ENCODE measurements around the gene MKRN1. TPM values are rescaled to one million over a fixed set of nuclear protein-coding genes. Genes with fewer than 3 reads are reported as not detected.

MKRN1 gene
- total RNA-seq, 4 donors from 2014 or later: 58.1 to 95.8 (median 79.5) TPM

- no peak for DNase-seq (ENCODE audit: low spot score in 2 of 2)
These were observed 15.6 kb upstream of the MKRN1 start for GRCh38 chr7:140494867-140495266.

GRCh38 chr7:140489026-140489359, 9.7 kb upstream of the MKRN1 start:
- Histone ChIP-seq H3K4me3 (no peak overlapping the region), H3K27ac (no peak overlapping the region), H3K27me3 (no peaks in the 10 kb centered on the region), H3K9me3 (no peaks in the 10 kb centered on the region), H3K4me1 (peaks cover 3% of the 10 kb centered on the region), H3K36me3 (no peaks in the 10 kb centered on the region)
- no peak for TF ChIP-seq POLR2A (IDR thresholded peaks at IDR 0.05)
- no peak for TF ChIP-seq CTCF (IDR thresholded peaks at IDR 0.05)
- TF ChIP-seq EP300 (IDR thresholded peaks at IDR 0.05): no peak
- TF ChIP-seq POLR2AphosphoS5 (IDR thresholded peaks at IDR 0.05): no peak
- no peak for DNase-seq (ENCODE audit: low spot score in 2 of 2)
- WGBS: 77% methylated on average over 2 of the region's 2 CpGs

More at GRCh38 chr7:140494867-140495266, 15.6 kb upstream of the MKRN1 start:
- no peak for TF ChIP-seq CTCF (IDR thresholded peaks at IDR 0.05)
- no peak for TF ChIP-seq POLR2A (IDR thresholded peaks at IDR 0.05)
- TF ChIP-seq POLR2AphosphoS5 (IDR thresholded peaks at IDR 0.05): no peak
- no peak for TF ChIP-seq EP300 (IDR thresholded peaks at IDR 0.05)
- H3K27ac ChIP-seq: no peak overlapping the region
- no peak overlapping the region for H3K4me3 ChIP-seq
- WGBS: 85% methylated on average over 9 of the region's 9 CpGs
- no peaks in the 10 kb centered on the region for H3K27me3 ChIP-seq
- H3K36me3 ChIP-seq: no peaks in the 10 kb centered on the region
- no peaks in the 10 kb centered on the region for H3K4me1 ChIP-seq
- no peaks in the 10 kb centered on the region for H3K9me3 ChIP-seq

- H3K4me3 ChIP-seq: no peak overlapping the region
- no peak overlapping the region for H3K27ac ChIP-seq
- TF ChIP-seq POLR2AphosphoS5 (IDR thresholded peaks at IDR 0.05): no peak
- TF ChIP-seq EP300 (IDR thresholded peaks at IDR 0.05): no peak
- no peak for TF ChIP-seq POLR2A (IDR thresholded peaks at IDR 0.05)
- TF ChIP-seq CTCF (IDR thresholded peaks at IDR 0.05): no peak
- DNase-seq (ENCODE audit: low spot score in 2 of 2): no peak
- no peaks in the 10 kb centered on the region for H3K36me3 ChIP-seq
- H3K27me3 ChIP-seq: no peaks in the 10 kb centered on the region
- WGBS: 60% methylated on average over 14 of the region's 14 CpGs
- H3K4me1 ChIP-seq: peaks cover 3% of the 10 kb centered on the region
- no peaks in the 10 kb centered on the region for H3K9me3 ChIP-seq
These were observed 6.4 kb upstream of the MKRN1 start for GRCh38 chr7:140485500-140486265.

- WGBS: 49% methylated on average over 5 of the region's 5 CpGs
- TF ChIP-seq POLR2A (IDR thresholded peaks at IDR 0.05) (no peak), POLR2AphosphoS5 (IDR thresholded peaks at IDR 0.05) (no peak), CTCF (IDR thresholded peaks at IDR 0.05) (no peak), EP300 (IDR thresholded peaks at IDR 0.05) (no peak)
- H3K4me1 ChIP-seq: peaks cover 3% of the 10 kb centered on the region
- H3K27me3 ChIP-seq: no peaks in the 10 kb centered on the region
- no peak overlapping the region for H3K4me3 ChIP-seq
- H3K9me3 ChIP-seq: no peaks in the 10 kb centered on the region
- H3K36me3 ChIP-seq: no peaks in the 10 kb centered on the region
- no peak overlapping the region for H3K27ac ChIP-seq
- DNase-seq (ENCODE audit: low spot score in 2 of 2): no peak
These were observed 5.7 kb upstream of the MKRN1 start for GRCh38 chr7:140484951-140485499.

GRCh38 chr7:140484479-140484878, 5.2 kb upstream of the MKRN1 start:
- no peak for DNase-seq (ENCODE audit: low spot score in 2 of 2)
- H3K4me3 ChIP-seq: no peak overlapping the region
- WGBS: 91% methylated on average over 3 of the region's 3 CpGs
- H3K9me3 ChIP-seq: no peaks in the 10 kb centered on the region
- H3K36me3 ChIP-seq: no peaks in the 10 kb centered on the region
- TF ChIP-seq POLR2AphosphoS5 (IDR thresholded peaks at IDR 0.05) (no peak), EP300 (IDR thresholded peaks at IDR 0.05) (no peak), CTCF (IDR thresholded peaks at IDR 0.05) (no peak), POLR2A (IDR thresholded peaks at IDR 0.05) (no peak)
- H3K27me3 ChIP-seq: no peaks in the 10 kb centered on the region
- no peak overlapping the region for H3K27ac ChIP-seq
- peaks cover 7% of the 10 kb centered on the region for H3K4me1 ChIP-seq

All from suprapubic skin (tissue), 4 donors.